ENCODE data around the gene TSLP.

Gene TSLP

DNA sequence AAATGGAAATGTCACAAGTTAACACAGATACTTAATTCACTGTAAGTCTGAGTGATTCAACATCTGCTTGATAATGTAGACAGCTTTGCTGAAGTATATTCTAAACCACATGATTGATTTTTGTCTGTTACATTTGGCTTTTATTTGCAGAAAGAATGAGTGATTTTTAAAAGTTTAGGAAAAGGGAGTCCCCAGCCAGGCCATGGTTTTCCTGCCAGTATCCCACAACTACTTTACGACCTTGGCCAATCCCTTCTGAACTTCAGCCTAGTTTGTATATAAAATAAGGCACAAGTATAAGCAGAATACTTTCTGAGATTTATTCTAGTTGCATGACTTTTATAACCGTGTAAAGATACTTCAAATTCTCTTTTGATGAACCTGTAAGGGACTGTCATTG lies 47.7 kb downstream of the TSLP start:
- Mint-ChIP-seq H3K27ac (no peak overlapping the region), H3K9me3 (no peaks in the 10 kb centered on the region), H3K36me3 (ENCODE audit: low read depth) (peaks cover 41% of the 10 kb centered on the region), H3K4me1 (ENCODE audit: low read depth) (peaks cover 5% of the 10 kb centered on the region), H3K4me3 (no peak overlapping the region), H3K27me3 (ENCODE audit: low read depth) (no peaks in the 10 kb centered on the region)

DNA sequence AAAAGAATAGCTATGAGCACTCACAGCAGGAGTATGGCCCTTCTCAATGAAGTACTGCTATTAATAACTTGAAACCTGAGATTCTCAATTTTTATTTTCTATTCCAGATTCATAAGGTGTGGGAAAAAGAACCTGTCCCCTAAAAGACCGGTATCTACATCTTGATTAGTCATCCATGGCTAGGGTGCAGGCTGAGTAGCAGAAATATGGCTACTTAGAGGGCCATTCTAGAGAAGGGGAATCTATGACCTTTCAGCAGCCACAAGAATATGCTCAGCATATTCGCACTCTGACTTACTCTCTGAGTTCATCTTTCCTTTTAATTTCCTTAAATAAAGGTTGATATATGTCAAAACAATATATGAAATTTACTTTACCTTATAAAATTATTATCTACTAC lies 48.3 kb downstream of the TSLP start:
- no peaks in the 10 kb centered on the region for H3K9me3 Mint-ChIP-seq
- peaks cover 5% of the 10 kb centered on the region for H3K4me1 Mint-ChIP-seq (ENCODE audit: low read depth)
- no peak overlapping the region for H3K27ac Mint-ChIP-seq
- H3K4me3 Mint-ChIP-seq, result no peak overlapping the region
- peaks cover 40% of the 10 kb centered on the region for H3K36me3 Mint-ChIP-seq (ENCODE audit: low read depth)
- no peaks in the 10 kb centered on the region for H3K27me3 Mint-ChIP-seq (ENCODE audit: low read depth)

DNA sequence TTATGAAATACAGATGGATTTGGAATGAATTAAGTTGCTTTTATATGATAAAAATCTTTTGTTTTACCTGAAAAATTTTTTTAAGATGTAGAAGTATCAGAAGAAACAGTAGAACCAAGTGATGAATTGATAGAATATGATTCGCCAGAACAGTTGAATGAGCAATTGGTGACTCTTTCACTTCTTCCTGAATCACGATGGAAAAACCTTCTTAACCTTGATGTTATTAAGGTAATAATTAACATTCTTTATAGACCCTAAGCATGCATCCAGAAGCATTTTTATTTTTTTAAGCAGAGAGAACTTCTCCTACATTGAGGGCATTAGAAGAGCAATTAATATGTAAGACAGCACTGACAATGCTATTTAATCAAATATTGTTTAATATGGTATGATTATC lies 49.4 kb downstream of the TSLP start:
- Mint-ChIP-seq H3K4me3 (no peak overlapping the region), H3K27ac (no peak overlapping the region), H3K36me3 (ENCODE audit: low read depth) (peaks cover 39% of the 10 kb centered on the region), H3K9me3 (no peaks in the 10 kb centered on the region), H3K27me3 (ENCODE audit: low read depth) (no peaks in the 10 kb centered on the region), H3K4me1 (ENCODE audit: low read depth) (peaks cover 5% of the 10 kb centered on the region)

GRCh38 chr5:111121926-111122325 lies 50.4 kb downstream of the TSLP start:
- Mint-ChIP-seq H3K36me3 (ENCODE audit: low read depth) (peaks cover 44% of the 10 kb centered on the region), H3K27me3 (ENCODE audit: low read depth) (no peaks in the 10 kb centered on the region), H3K27ac (no peak overlapping the region), H3K4me3 (no peak overlapping the region), H3K9me3 (no peaks in the 10 kb centered on the region), H3K4me1 (ENCODE audit: low read depth) (peaks cover 5% of the 10 kb centered on the region)

GRCh38 chr5:111122398-111122797 lies 50.9 kb downstream of the TSLP start:
- Mint-ChIP-seq H3K9me3 (no peaks in the 10 kb centered on the region), H3K27me3 (ENCODE audit: low read depth) (no peaks in the 10 kb centered on the region), H3K27ac (no peak overlapping the region), H3K4me1 (ENCODE audit: low read depth) (peaks cover 2% of the 10 kb centered on the region), H3K36me3 (ENCODE audit: low read depth) (peaks cover 42% of the 10 kb centered on the region), H3K4me3 (no peak overlapping the region)

DNA sequence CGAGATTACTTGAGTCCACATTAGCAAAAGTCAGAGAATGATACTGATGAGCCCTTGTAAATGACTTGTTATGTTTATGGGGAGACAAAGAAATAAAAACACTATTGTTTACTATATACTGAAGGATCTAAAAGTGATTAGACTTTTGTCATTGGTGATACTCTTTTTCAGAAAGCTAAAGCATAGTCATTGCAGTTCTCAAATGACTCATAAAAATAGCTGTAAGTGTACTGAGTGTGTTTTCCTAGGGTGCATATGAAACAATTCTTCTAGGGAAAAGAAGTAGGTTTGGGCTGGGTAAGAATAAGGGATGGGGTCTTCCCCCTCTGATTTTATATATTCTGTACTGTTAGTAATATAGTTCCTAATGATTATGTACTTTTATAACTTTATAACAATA lies 53.3 kb downstream of the TSLP start:
- H3K9me3 Mint-ChIP-seq, result no peaks in the 10 kb centered on the region
- no peak overlapping the region for H3K4me3 Mint-ChIP-seq
- no peak overlapping the region for H3K27ac Mint-ChIP-seq
- peaks cover 33% of the 10 kb centered on the region for H3K36me3 Mint-ChIP-seq (ENCODE audit: low read depth)
- no peaks in the 10 kb centered on the region for H3K27me3 Mint-ChIP-seq (ENCODE audit: low read depth)
- H3K4me1 Mint-ChIP-seq (ENCODE audit: low read depth), result peaks cover 2% of the 10 kb centered on the region

DNA sequence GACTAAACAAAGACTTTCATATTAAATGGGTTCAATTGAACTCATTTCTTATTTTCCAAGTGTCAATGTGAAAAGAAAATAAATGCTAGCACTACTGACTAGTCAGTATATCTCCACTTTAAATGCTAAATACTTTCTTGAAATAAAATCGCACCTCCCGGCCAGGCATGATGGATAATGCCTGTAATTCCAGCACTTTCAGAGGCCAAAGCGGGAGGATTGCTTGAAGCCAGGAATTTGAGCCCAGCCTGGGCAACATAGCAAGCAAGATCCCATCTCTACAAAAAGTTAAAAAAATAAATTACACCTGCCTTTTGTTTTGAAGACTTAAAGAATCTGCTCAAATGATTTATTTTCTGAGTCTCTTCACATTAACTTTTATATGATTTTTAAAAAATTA lies 55.4 kb downstream of the TSLP start:
- H3K4me1 Mint-ChIP-seq (ENCODE audit: low read depth), result peaks cover 2% of the 10 kb centered on the region
- H3K27ac Mint-ChIP-seq, result no peak overlapping the region
- H3K27me3 Mint-ChIP-seq (ENCODE audit: low read depth), result no peaks in the 10 kb centered on the region
- H3K9me3 Mint-ChIP-seq, result no peaks in the 10 kb centered on the region
- H3K36me3 Mint-ChIP-seq (ENCODE audit: low read depth), result peaks cover 26% of the 10 kb centered on the region
- H3K4me3 Mint-ChIP-seq, result no peak overlapping the region

Data from T-helper 1 cell treated with Interleukin-12 subunit alpha and Interleukin-12 subunit beta and Interleukin-4 antibody, amounts not matched to agents 30 μg/mL and 1 μg/mL, for 36 hours (primary cell).